OCI-LY1 (cell line): ENCODE results near the gene ABCB4.

Experiments used
- EZH2 ChIP-seq: fragments of 200-600 bp; sonication (generic), shearing (Covaris generic); IDR thresholded peaks from 2 replicates; pipeline ENCODE4 v1.8.0; 2017; ENCODE audit warnings: borderline replicate concordance, mixed run types, mild to moderate bottlenecking, antibody characterized with exemption, low read length, moderate library complexity, mixed read lengths
- TF ChIP-seq, protein P1 (sequence below): fragments of 200-600 bp; sonication (generic), shearing (Covaris generic); IDR thresholded peaks from 2 replicates; pipeline ENCODE4 v1.5.1; 2017; ENCODE audit warnings: mild to moderate bottlenecking, antibody characterized with exemption, low read length, moderate library complexity, mixed read lengths

DNA sequence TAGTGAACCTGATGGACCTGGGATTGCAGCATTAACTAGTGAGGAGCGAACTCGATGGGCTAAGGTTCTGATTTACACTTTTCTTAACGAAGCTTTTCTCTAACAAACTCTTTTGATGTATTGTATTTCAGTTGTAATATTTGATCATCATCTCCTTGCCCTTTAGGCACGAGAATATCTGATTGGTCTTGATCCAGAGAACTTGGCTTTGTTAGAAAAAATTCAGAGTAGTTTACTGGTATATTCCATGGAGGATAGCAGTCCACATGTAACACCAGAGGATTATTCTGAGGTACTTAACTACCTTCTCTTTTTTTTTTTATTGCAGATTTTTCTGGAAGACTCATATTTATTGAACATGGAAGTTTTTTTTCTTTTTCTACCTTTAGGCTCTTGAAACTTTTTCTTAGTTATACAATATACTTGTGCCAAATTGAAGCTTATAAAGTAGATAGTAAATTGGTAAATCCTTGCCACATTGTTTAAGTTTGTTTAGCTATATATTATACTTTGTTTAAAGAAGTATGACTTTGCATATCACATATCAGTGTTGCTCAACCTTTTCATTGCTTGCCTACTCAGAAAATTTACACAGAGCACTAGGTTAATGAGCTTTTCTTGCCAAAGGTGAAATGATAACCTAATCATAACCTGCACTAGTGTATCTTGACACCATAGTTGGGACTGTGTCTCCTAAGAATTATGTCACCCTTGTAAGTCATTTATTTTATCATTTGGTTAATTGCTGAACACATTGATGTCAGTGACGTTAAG lies 99.6 kb downstream of the ABCB4 start:
- TF ChIP-seq, protein P1, sequence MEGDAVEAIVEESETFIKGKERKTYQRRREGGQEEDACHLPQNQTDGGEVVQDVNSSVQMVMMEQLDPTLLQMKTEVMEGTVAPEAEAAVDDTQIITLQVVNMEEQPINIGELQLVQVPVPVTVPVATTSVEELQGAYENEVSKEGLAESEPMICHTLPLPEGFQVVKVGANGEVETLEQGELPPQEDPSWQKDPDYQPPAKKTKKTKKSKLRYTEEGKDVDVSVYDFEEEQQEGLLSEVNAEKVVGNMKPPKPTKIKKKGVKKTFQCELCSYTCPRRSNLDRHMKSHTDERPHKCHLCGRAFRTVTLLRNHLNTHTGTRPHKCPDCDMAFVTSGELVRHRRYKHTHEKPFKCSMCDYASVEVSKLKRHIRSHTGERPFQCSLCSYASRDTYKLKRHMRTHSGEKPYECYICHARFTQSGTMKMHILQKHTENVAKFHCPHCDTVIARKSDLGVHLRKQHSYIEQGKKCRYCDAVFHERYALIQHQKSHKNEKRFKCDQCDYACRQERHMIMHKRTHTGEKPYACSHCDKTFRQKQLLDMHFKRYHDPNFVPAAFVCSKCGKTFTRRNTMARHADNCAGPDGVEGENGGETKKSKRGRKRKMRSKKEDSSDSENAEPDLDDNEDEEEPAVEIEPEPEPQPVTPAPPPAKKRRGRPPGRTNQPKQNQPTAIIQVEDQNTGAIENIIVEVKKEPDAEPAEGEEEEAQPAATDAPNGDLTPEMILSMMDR, result no peak
- no peak for TF ChIP-seq EZH2
